Esophagus squamous epithelium (tissue), 5 donors: ENCODE data around the gene VPS16. TPM values are rescaled to one million over a fixed set of nuclear protein-coding genes. Genes with fewer than 3 reads are reported as not detected.

Experiments
- DNase-seq: peaks from one replicate; lab custom pipeline; 2025; lab: John Stamatoyannopoulos, UW
- H3K27ac ChIP-seq, 4 donors: fragments of 200-600 bp; sonication (generic); one replicate each; pipeline ENCODE4 v1.5.1; 2016 to 2019; ENCODE audit warnings: mild to moderate bottlenecking in 1 of 4
- H3K27me3 ChIP-seq, 4 donors: fragments of 200-600 bp; sonication (generic); 1 replicate in 3 of 4; 2 replicates in 1 of 4; pipeline versions ENCODE4 v1.5.1 to v1.6.0; 2017 to 2021; ENCODE audit warnings: antibody characterized with exemption in 1 of 4
- H3K36me3 ChIP-seq, 3 donors: fragments of 200-600 bp; sonication (generic); one replicate each; pipeline ENCODE4 v1.5.1; 2016 to 2019
- H3K4me1 ChIP-seq, 3 donors: fragments of 200-600 bp; sonication (generic); one replicate each; pipeline ENCODE4 v1.5.1; 2017 to 2019
- H3K4me3 ChIP-seq, 4 donors: fragments of 200-600 bp; sonication (generic); 1 replicate in 3 of 4; 2 replicates in 1 of 4; pipeline ENCODE4 v1.5.1; 2016 to 2019; ENCODE audit warnings: mild to moderate bottlenecking in 2 of 4, moderate library complexity in 1 of 4
- H3K9me3 ChIP-seq, 3 donors: fragments of 200-600 bp; sonication (generic); one replicate each; pipeline ENCODE4 v1.5.1; 2016 to 2019
- CTCF ChIP-seq, 6 experiments: fragments of 450-650 bp in 4 of 6; fragments of 200-600 bp in 2 of 6; sonication (generic) in 2 of 6; IDR thresholded peaks; one replicate each; pipeline ENCODE4 v1.5.1; 2016 to 2019; ENCODE audit warnings: antibody characterized with exemption in 6 of 6, mild to moderate bottlenecking in 4 of 6, moderate library complexity in 4 of 6
- POLR2A ChIP-seq, 4 donors: fragments of 450-650 bp; IDR thresholded peaks; one replicate each; pipeline ENCODE4 v1.6.1; 2017; ENCODE audit warnings: antibody characterized with exemption in 4 of 4, mild to moderate bottlenecking in 4 of 4, moderate library complexity in 3 of 4
- WGBS, 2 donors: methylation state at CpG; one replicate each; pipeline ENCODE4 v1.1.5; 2018; 5-methylcytosine and 5-hydroxymethylcytosine counted together
- intact Hi-C: fragments of 100-400 bp; cut with DNase I; formaldehyde crosslinking; loops from one replicate; pipeline ENCODE4 v1.15.0; 2022
- total RNA-seq, 4 donors: library from RNA; depleted of rRNA; stranded (reverse); fragments of >200 nt; gene quantifications; one replicate each; pipeline ENCODE4 v1.1.0, GENCODE V29; 2016
- donor health status: DM: yes; HTN: yes; CAD: no.

Gene VPS16
- total RNA-seq, 4 donors from 2014 or later = 20.9 to 36.7 (median 28.5) TPM

GRCh38 chr20:2866236-2866635 is 25.7 kb downstream of the VPS16 start:
- Histone ChIP-seq H3K36me3 (peaks cover 31 to 59% (median 43%) of the 10 kb centered on the region in 3 donors), H3K27ac (no peak overlapping the region), H3K4me1 (peaks cover 0 to 15% (median 8%) of the 10 kb centered on the region in 3 donors), H3K4me3 (no peak overlapping the region), H3K9me3 (no peaks in the 10 kb centered on the region), H3K27me3 (no peaks in the 10 kb centered on the region)
- DNase-seq = no peak
- WGBS, 2 donors = 85 to 96% methylated on average over 4 to 8 of the region's 11 CpGs
- intact Hi-C loops = no loop called here
- TF ChIP-seq POLR2A (IDR thresholded peaks at IDR 0.05) = no peak
- TF ChIP-seq CTCF (IDR thresholded peaks at IDR 0.05) = no peak

GRCh38 chr20:2867081-2867864 is 26.7 kb downstream of the VPS16 start:
- Histone ChIP-seq H3K9me3 (no peaks in the 10 kb centered on the region), H3K27me3 (peaks cover 0 to 6% (median 0%) of the 10 kb centered on the region in 4 donors), H3K4me3 (no peak overlapping the region), H3K36me3 (peaks cover 21 to 48% (median 33%) of the 10 kb centered on the region in 3 donors), H3K4me1 (peaks cover 6 to 23% (median 13%) of the 10 kb centered on the region in 3 donors), H3K27ac (no peak overlapping the region)
- DNase-seq = no peak
- WGBS, 2 donors = 59 to 62% methylated on average over 11 to 12 of the region's 12 CpGs
- intact Hi-C loops = no loop called here
- TF ChIP-seq CTCF (IDR thresholded peaks at IDR 0.05) (no peak), POLR2A (IDR thresholded peaks at IDR 0.05) (no peak)

GRCh38 chr20:2869381-2869780 is 28.8 kb downstream of the VPS16 start:
- Histone ChIP-seq H3K4me3 (no peak overlapping the region), H3K27ac (no peak overlapping the region), H3K9me3 (no peaks in the 10 kb centered on the region), H3K4me1 (peaks cover 11 to 38% (median 15%) of the 10 kb centered on the region in 3 donors), H3K27me3 (peaks cover 0 to 13% (median 0%) of the 10 kb centered on the region in 4 donors), H3K36me3 (peaks cover 7 to 27% (median 18%) of the 10 kb centered on the region in 3 donors)
- no peak for DNase-seq
- intact Hi-C loops = no loop called here
- no peak for TF ChIP-seq CTCF (IDR thresholded peaks at IDR 0.05)
- TF ChIP-seq POLR2A (IDR thresholded peaks at IDR 0.05) = no peak
- 79 to 84% methylated on average over 3 of the region's 3 CpGs for WGBS, 2 donors

- Histone ChIP-seq H3K27ac (no peak overlapping the region), H3K36me3 (peaks cover 0 to 10% (median 7%) of the 10 kb centered on the region in 3 donors), H3K4me1 (peaks cover 24 to 55% (median 29%) of the 10 kb centered on the region in 3 donors), H3K9me3 (no peaks in the 10 kb centered on the region), H3K27me3 (peaks cover 0 to 13% (median 0%) of the 10 kb centered on the region in 4 donors), H3K4me3 (no peak overlapping the region)
- no peak for TF ChIP-seq CTCF (IDR thresholded peaks at IDR 0.05)
- no peak for DNase-seq
- WGBS, 2 donors = 34 to 35% methylated on average over 2 of the region's 2 CpGs
- intact Hi-C loops = no loop called here
Observed at GRCh38 chr20:2871111-2871465, 30.5 kb downstream of the VPS16 start.
